Mesothelial cell of epicardium (in vitro differentiated cells): ENCODE measurements around the gene UBL4B. TPM values are rescaled to one million over a fixed set of nuclear protein-coding genes. Genes with fewer than 3 reads are reported as not detected.
"Not testable (repeated sequence)": the region's sequence is repeated elsewhere in the genome, so short reads cannot be mapped to it uniquely, and the experiment has no call there.

Experiments
- DNase-seq, 2 experiments: peaks; one replicate each; pipeline ENCODE4 v3.0.0; 2021; ENCODE audit warnings: low spot score in 2 of 2; ENCODE audit not compliant: unreplicated experiment in 2 of 2
- H3K27ac Mint-ChIP-seq: 2 replicates; pipeline ENCODE4 v1.8.0; 2021; ENCODE audit warnings: mixed read lengths
- H3K27me3 Mint-ChIP-seq: 2 replicates; pipeline ENCODE4 v1.8.0; 2021; ENCODE audit warnings: low read depth, mixed read lengths
- H3K36me3 Mint-ChIP-seq: 2 replicates; pipeline ENCODE4 v1.8.0; 2021; ENCODE audit warnings: mixed read lengths
- H3K4me1 Mint-ChIP-seq: 2 replicates; pipeline ENCODE4 v1.8.0; 2021; ENCODE audit warnings: mixed read lengths
- H3K4me3 Mint-ChIP-seq: 2 replicates; pipeline ENCODE4 v1.8.0; 2021; ENCODE audit warnings: mild to moderate bottlenecking, moderate library complexity, mixed read lengths
- H3K9me3 Mint-ChIP-seq: 2 replicates; pipeline ENCODE4 v1.8.0; 2021; ENCODE audit warnings: mixed read lengths
- total RNA-seq: library from RNA; stranded (reverse); gene quantifications from 3 replicates; pipeline ENCODE4 v1.2.1, GENCODE V29; 2021
- TF ChIP-seq, protein P1 (sequence below): fragments of 200-600 bp; sonication (generic); IDR thresholded peaks from one replicate; pipeline ENCODE4 v1.5.0; 2021; ENCODE audit warnings: antibody characterized with exemption; ENCODE audit not compliant: unreplicated experiment

UBL4B gene
- total RNA-seq, 1 donor from 2014 or later = 10.7 TPM

DNA sequence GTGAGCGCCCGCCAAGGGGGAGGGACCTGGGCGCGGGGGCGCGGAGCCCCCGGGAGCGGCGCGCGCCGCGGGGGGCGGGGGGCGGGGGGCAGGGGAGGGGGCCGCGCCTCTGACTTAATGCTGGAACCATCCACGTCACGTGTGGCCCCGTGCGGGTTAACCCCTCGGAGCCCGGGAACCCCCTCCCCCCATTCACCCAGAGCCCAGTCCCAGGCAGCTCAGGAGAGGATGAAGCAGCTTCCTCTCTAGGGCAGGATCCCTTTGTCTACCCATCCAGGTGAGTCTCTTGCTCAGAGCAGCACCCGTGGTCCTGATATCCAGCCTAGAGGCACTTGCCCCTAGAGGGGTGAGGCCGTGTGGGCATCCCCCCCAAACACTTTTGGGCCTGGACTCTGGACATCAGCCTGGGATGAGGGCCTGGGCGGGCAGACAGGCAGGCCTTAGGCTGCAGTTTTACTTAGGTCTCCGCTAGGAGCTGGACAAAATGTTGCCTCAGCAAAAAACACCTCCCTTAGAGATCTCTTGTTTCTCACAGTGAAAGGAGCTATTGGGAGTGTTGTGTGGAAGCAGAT lies 41.5 kb upstream of the UBL4B start, which contains the start of gene ALX3:
Gene ALX3 (minus strand): TSS at position 2 of the 572 bp plus-strand sequence. CDS start 60 bp downstream, outside the sequence.
- H3K36me3 Mint-ChIP-seq = peaks cover 36% of the 10 kb centered on the region
- peak within 1 kb of the TSS; percentile 85 for H3K4me3 Mint-ChIP-seq
- H3K9me3 Mint-ChIP-seq = no peaks in the 10 kb centered on the region
- H3K27ac Mint-ChIP-seq = peak within 1 kb of the TSS; percentile 98
- peaks cover 5% of the 10 kb centered on the region for H3K27me3 Mint-ChIP-seq
- DNase-seq = peak; percentile 57 to 76
- TF ChIP-seq, protein P1, sequence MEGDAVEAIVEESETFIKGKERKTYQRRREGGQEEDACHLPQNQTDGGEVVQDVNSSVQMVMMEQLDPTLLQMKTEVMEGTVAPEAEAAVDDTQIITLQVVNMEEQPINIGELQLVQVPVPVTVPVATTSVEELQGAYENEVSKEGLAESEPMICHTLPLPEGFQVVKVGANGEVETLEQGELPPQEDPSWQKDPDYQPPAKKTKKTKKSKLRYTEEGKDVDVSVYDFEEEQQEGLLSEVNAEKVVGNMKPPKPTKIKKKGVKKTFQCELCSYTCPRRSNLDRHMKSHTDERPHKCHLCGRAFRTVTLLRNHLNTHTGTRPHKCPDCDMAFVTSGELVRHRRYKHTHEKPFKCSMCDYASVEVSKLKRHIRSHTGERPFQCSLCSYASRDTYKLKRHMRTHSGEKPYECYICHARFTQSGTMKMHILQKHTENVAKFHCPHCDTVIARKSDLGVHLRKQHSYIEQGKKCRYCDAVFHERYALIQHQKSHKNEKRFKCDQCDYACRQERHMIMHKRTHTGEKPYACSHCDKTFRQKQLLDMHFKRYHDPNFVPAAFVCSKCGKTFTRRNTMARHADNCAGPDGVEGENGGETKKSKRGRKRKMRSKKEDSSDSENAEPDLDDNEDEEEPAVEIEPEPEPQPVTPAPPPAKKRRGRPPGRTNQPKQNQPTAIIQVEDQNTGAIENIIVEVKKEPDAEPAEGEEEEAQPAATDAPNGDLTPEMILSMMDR = no peak
- H3K4me1 Mint-ChIP-seq = peaks cover 68% of the 10 kb centered on the region

DNA sequence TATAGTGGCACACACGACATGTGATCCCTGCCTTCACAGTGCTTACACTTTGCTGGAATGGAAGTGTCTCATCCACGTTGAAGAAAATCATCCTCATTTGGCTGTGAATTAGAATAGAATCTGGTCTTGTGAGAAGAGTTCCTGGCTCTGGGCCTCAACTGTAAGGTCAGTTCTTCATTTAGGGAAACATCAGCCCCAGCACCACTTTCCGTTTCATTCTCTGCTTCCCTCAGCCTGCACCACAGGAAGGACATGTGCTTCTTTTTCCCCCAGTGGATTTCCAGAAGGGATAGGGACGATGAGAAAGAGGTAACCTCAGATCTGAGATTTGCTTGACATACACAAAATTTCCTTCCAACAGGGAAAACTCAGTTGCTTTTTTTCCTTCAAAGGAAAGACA lies 38.1 kb upstream of the UBL4B start:
- TF ChIP-seq, protein P1 = no peak
- H3K4me1 Mint-ChIP-seq = peaks cover 49% of the 10 kb centered on the region
- H3K27me3 Mint-ChIP-seq = no peaks in the 10 kb centered on the region
- H3K4me3 Mint-ChIP-seq = no peak overlapping the region
- H3K27ac Mint-ChIP-seq = no peak overlapping the region
- no peaks in the 10 kb centered on the region for H3K9me3 Mint-ChIP-seq
- H3K36me3 Mint-ChIP-seq = peaks cover 41% of the 10 kb centered on the region
- DNase-seq = no peak

DNA sequence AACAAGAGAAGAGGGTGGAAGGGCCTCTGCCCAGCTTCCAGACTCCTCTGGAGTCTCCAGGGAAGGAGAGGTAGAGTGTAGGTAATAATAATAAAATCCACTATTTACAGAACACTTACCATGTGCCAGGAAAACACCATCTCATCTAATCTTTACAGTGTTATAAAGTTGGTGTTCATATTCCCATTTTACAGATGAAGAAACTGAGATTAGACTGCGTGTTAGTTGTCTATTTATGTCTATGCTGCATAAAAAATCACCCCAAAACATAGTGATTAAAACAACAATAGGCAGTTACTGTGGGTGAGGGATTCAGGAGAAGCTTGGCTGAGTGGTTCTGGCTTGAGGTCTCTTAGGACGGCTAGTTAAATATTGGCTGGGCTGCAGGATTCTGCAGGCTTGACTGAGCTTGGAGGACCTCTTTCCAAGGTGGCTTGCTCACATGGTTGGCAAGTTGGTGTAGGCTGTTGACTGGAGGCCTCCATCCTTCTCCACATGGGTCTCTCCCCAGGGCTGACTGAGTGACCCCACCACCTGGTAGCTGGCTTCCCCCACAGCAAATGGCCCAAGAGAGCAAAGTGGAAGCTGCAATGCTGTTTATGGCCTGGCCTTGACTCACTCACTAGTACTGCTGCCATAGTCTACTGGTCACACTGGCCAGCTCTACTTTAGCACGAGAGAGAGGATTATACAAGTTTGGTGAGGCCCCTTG lies 35.3 kb upstream of the UBL4B start:
- H3K36me3 Mint-ChIP-seq = peaks cover 49% of the 10 kb centered on the region
- DNase-seq = no peak
- H3K27ac Mint-ChIP-seq = no peak overlapping the region
- H3K27me3 Mint-ChIP-seq = no peaks in the 10 kb centered on the region
- H3K9me3 Mint-ChIP-seq = no peaks in the 10 kb centered on the region
- TF ChIP-seq, protein P1 = no peak
- peaks cover 55% of the 10 kb centered on the region for H3K4me1 Mint-ChIP-seq
- no peak overlapping the region for H3K4me3 Mint-ChIP-seq

DNA sequence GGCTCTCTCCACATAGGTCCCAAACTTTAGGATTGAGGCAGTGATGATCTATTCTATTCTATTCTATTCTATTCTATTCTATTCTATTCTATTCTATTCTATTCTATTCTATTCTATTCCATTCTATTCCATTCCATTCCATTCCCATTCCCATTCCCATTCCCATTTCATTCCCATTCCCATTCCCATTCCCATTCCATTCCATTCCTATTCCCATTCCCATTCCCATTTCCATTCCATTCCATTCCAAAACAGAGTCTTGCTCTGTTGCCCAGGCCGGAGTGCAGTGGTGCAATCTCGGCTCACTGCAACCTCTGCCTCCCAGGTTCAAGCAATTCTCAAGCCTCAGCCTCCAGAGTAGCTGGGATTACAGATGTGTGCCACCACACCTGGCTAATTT lies 32.2 kb upstream of the UBL4B start:
- H3K27me3 Mint-ChIP-seq = peaks cover 10% of the 10 kb centered on the region
- peaks cover 41% of the 10 kb centered on the region for H3K4me1 Mint-ChIP-seq
- H3K36me3 Mint-ChIP-seq = peaks cover 43% of the 10 kb centered on the region
- not testable (repeated sequence) for H3K9me3 Mint-ChIP-seq, H3K4me3 Mint-ChIP-seq, DNase-seq, H3K27ac Mint-ChIP-seq

DNA sequence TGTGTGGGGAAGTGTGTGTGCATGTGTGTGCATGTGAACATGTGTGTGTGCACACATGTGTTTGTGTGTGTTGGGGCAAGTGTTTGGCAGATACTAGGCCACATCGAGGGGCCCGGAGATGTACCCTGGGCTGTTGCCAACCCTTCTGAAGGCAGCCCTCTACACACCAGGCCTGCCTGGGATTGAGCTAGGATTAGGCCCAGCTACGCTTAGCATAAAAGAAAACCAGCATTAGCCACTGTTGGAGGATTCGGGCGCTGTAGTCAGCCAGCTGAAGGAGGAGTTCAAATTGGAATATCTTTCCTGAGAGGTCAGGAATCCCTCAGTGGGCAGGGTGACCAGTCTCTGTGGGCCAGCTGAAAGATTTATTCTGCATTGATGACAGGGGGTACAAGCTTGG lies 31.2 kb upstream of the UBL4B start:
- Mint-ChIP-seq H3K9me3 (no peaks in the 10 kb centered on the region), H3K36me3 (peaks cover 36% of the 10 kb centered on the region), H3K4me1 (peaks cover 44% of the 10 kb centered on the region), H3K27me3 (peaks cover 10% of the 10 kb centered on the region), H3K4me3 (no peak overlapping the region), H3K27ac (peak overlapping the region; percentile 43)
- TF ChIP-seq, protein P1 = no peak
- no peak for DNase-seq

DNA sequence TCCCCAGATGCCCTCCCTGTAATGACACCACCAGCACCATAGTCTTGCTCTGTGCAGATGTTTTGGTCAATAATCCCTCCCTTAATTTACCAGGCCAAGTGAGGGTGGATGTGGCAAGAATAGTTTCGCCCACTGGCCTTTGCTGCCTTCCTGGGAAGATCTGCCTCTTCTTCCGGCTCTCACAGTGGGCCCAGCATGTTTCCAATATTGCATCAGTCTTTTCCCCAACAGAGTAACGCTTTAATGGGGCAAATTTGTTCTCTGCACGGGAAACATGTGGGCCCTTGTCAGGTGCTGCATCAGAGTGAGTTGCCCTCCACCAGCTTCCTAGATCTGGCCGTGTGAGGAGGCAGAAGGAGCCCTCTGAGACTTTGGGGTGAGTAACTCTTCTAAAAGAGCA lies 29.8 kb upstream of the UBL4B start:
- peak overlapping the region; percentile 8 for H3K4me3 Mint-ChIP-seq
- TF ChIP-seq, protein P1 = no peak
- H3K36me3 Mint-ChIP-seq = peaks cover 29% of the 10 kb centered on the region
- peaks cover 10% of the 10 kb centered on the region for H3K27me3 Mint-ChIP-seq
- H3K9me3 Mint-ChIP-seq = no peaks in the 10 kb centered on the region
- no peak overlapping the region for H3K27ac Mint-ChIP-seq
- DNase-seq = no peak
- H3K4me1 Mint-ChIP-seq = peaks cover 54% of the 10 kb centered on the region
